ENCODE results near the gene ADARB1.

DNA sequence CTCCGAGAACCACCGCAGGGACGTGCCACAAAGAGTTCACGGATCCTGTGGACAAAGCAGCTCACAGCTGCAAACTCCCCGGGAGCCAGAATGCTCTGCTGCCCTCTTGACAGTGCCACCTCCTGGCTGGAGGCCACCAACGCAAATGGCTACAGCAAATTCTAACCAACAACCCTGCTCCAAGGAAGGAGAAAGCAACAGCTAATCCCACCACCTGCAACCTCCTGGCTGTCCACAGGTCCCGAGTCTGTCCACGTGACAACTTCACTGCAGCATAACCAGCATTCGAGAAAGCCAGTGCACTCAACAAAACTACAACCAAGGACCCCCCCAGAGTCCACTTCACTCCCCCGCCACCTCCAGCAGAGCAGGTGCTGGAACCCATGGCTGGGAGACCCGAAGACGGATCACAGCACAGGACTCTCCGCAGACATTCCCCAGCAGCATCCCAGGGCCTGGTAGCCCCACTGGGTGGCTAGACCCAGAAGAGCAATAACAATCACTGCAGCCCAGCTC is 196.0 kb downstream of the ADARB1 start:
- TF ChIP-seq, protein P1, sequence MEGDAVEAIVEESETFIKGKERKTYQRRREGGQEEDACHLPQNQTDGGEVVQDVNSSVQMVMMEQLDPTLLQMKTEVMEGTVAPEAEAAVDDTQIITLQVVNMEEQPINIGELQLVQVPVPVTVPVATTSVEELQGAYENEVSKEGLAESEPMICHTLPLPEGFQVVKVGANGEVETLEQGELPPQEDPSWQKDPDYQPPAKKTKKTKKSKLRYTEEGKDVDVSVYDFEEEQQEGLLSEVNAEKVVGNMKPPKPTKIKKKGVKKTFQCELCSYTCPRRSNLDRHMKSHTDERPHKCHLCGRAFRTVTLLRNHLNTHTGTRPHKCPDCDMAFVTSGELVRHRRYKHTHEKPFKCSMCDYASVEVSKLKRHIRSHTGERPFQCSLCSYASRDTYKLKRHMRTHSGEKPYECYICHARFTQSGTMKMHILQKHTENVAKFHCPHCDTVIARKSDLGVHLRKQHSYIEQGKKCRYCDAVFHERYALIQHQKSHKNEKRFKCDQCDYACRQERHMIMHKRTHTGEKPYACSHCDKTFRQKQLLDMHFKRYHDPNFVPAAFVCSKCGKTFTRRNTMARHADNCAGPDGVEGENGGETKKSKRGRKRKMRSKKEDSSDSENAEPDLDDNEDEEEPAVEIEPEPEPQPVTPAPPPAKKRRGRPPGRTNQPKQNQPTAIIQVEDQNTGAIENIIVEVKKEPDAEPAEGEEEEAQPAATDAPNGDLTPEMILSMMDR (IDR thresholded peaks at IDR 0.05; ENCODE audit: low read depth, low read length): no peak
- no peak for TF ChIP-seq POLR2A (IDR thresholded peaks at IDR 0.05; ENCODE audit: extremely low read depth, insufficient read length)

Measured in NB4 (cell line).